Spleen (tissue), 7 donors: ENCODE data around the gene ERC1.

Experiments
- CTCF ChIP-seq, 11 experiments: fragments of 200-600 bp in 7 of 11; fragments of 450-650 bp in 4 of 11; sonication (generic) in 4 of 11; IDR thresholded peaks in 8 of 11; conservative IDR thresholded peaks in 3 of 11; 1 replicate in 7 of 11; 2 replicates in 4 of 11; pipeline versions ENCODE4 v1.4.0 to v1.8.0; 2016 to 2021; ENCODE audit warnings: antibody characterized with exemption in 11 of 11, inconsistent platforms in 4 of 11, mild to moderate bottlenecking in 1 of 11
- POLR2A ChIP-seq, 3 donors: fragments of 450-650 bp; IDR thresholded peaks; one replicate each; pipeline ENCODE4 v1.5.1; 2017; ENCODE audit warnings: antibody characterized with exemption in 3 of 3, mild to moderate bottlenecking in 1 of 3
- donor health status: DM: no; HTN: no; CAD: no; lungs with moderate emphysema.
- donor health status: DM: no; HTN: no; CAD: no.
- donor health status: DM: no; HTN: no; CAD: no.

DNA sequence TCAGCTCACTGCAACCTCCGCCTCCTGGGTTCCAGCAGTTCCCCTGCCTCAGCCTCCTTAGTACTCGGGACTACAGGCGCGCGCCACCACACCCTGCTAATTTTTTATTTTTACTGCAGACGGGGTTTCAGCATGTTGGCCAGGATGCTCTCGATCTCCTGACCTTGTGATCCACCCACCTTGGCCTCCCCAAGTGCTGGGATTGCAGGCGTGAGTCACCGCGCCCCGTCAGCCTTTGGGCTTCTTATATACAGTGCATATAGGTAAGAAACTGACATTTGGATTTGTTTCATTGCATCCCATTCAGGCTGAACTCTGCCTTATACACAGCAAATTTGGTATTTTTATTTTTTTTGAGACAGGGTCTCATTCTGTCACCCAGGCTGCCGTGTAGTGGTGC is 176.8 kb downstream of the ERC1 start:
- TF ChIP-seq CTCF (IDR thresholded peaks at IDR 0.05 in 8 of 11, conservative IDR thresholded peaks at IDR 0.05 in 3 of 11) (no peak), POLR2A (IDR thresholded peaks at IDR 0.05) (no peak)
